Hematopoietic multipotent progenitor cell treated with erythropoietin and hydrocortisone succinate and interleukin-3 and kit ligand, for 8 days (in vitro differentiated cells): ENCODE measurements around the gene ARL8A.

Experiments used
- DNase-seq: peaks from one replicate; pipeline ENCODE4 v3.0.0-alpha.2; 2015

ARL8A gene

DNA sequence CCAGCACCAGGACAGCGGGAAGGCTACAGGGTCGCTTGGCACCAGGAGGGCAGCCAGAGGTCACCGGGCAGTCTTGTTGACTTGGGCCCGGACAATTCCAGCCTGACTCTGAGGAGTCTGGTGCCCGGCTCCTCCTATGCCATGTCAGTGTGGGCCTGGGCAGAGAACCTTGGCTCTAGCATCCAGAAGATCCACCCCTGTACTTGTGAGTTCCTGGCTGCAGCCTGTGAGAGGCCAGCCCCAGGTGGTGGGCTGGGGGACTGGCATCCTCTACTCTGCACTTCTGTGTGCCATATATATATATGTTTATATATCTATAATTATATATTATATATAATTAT lies 27.4 kb upstream of the ARL8A start:
- no peak for DNase-seq

DNA sequence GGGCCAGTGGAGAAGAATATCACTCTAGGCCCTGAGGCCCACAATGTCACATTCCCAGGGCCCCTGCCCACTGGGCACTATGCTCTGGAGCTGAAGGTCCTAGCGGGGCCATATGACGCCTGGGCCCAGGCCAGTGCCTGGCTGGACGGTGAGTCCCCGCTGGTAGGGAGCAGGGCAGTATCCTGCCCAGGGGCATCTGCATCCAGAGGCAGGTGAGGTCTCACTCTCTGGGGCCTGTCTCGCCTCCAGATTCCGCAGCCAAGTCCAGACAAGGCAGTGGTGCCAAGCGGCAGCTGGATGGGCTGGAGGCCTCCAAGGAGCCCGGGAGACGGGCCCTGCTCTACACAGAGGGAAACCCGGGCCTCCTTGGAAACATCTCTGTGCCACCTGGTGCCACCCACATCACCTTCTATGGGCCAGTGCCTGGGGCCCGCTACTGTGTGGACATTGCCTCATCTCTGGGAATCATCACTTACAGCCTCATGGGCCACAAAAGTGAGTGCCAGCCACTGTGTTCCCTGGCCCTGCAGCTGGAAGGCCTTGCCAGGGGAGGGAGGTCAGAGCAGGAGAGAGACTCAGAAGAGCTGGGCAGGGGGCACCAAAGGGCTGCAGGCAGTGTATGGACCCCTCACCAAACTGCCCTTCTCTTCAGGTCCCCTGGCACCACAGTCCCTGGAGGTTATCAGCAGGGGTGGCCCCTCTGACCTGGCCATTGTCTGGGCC lies 26.9 kb upstream of the ARL8A start:
- no peak for DNase-seq

DNA sequence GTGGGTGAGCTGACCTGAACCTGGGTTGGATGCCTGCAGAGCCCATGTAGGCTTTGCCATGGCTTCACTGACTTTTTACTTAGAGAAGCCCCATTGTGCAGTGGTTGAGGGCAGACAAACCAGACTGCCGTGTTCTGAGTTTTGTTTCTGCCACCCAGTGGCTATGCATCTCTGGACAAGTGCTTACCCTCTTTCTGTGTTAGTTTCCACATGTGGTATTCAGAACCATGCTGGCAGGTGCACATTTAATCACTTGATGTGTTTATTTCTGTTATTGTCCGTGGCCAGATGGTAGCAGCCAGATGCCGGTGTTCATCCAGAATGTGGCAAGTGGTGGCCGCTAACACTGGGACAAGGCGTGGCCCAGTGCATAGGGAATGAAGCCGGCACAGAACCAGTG lies 26.2 kb upstream of the ARL8A start:
- DNase-seq = no peak

DNA sequence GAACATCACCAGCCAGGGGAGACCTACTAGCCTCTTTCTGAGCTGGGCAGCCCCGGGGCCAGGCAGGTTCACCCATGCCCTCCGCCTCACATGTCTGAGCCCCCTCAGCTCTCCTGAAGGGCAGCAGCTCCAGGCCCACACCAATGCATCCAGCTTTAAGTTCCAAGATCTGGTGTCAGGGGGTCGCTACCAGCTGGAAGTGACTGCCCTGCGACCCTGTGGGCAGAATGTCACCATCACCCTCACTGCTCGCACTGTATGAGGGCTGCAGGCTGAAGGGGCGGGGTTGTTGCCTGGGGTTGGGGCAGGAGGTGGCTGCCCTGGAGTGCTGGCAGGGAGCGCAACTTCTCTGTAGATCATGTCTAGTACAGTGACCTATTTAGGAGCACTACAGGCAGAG lies 24.3 kb upstream of the ARL8A start:
- no peak for DNase-seq

DNA sequence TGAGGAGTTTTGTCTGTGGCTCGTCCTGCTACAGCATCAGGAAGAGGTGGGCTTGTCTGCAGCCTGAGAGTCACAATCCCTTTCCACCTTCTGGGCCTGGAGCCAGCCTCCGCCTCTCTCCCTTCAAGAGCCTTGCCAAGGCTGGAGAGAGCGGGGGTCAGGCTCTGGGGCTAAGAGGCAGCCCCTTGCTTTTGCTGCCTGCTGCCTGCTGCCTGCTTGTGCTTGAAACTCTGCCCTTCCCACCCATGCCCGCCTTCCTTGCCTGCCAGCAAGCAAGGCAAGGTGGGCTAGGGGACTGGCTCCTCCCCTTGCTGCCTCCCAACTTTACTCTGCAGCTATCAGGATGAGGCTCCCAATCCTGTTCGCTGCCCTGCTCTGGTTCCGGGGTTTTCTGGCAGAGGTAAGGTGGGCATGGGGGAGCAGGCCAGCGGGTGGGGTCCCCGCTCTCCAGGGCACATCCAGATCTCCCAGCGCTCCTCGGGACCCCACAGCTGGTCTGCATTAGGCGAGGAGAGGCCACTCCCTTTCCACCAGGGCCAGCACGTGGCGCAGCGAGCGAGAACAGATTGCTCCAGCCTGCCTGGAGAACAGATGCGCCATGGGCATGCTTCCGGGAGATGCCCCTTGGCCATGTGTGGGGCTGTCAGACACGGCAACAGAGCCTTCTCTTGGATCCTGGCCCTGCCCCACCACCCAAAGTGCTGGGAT lies 23.3 kb upstream of the ARL8A start:
- peak; percentile 27 for DNase-seq

DNA sequence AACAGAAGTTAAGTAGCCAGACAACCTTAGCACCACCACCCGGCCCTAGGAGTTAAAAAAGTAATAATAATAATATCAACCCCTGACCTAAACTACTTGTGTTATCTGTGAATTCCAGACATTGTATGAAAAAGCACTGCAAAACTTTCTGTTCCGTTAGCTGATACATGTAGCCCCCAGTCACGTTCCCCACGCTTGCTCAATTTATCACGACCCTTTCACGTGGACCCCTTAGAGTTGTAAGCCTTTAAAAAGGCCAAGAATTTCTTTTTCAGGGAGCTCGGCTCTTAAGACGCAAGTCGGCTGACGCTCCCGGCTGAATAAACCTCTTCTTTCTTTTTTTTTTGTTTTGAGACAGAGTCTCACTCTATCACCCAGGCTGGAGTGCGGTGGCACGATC lies 22.5 kb upstream of the ARL8A start:
- DNase-seq = peak; percentile 7

DNA sequence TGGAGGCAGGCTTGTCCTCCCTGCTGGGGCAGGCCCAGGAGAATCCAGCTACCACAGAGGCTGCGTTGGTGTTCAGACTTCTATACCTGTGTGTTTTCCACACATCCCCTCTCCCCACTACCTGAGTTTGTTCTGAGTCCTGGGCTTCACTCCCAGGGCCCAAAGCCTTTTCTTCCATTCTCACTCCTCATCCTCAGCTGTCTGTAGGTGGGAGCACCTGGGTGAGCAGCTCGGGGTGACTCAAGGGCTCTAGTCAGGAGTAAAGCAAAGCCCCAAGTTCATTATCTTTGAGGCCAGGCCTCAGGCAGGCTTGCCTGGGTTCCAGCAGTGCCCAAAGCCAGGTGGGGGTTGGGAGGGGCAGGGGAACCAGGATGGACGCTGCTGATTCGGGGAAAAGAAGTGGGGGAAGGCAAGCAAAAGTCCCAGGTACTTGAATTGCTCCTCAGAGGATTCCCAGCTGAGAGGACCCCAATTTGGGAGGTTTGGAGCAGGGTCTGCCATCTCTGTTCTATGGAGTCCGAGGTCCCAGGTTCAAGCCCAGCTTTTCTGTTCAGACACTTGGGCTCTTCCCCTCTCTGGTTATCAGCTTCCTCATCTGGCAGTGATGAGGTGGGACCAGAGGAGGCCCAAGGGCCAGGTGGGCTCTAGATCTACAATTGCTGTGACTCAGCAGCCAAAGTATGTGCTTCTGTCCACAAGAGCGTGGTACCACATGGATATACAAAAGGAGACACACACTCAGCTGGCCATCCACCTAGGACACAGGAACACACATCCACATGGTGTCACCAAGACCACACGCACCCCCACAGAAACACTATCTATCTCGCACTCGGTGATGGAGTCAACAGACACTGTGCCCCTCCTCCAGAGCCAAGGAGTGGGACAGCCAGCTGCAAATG lies 21.7 kb upstream of the ARL8A start:
- peak; percentile 46 for DNase-seq

DNA sequence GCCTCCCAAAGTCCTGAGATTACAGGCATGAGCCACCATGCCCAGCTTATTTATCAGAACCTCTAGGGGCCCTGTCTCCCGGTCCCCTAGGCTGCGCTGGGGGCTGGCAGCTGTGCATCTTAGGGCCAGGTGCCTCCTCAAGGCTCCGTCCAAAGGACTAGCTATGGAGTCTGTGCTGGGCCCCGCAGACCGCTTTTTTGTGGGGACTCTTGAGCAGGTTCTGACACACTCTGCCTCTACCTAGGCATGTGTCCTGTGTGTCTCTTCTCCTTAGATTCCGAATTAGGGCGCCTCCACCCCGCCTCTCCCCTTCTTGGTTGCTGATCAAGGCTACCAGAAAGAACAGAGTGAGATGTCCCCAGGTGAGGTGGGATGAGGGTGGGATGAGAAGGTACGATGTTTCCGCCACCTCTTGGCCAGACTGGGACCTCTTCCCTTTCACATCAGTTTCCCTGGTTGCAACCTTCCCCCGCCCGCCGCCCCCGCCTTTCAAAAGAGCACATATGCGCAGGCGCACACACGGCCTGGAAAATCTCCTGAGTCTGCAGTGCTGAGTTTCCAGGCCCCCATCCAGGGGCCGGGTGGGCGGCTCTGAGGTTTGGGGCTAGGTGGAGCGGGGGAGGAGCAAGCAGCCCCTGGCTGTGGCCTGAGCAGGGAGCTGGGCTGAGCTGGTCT lies 20.9 kb upstream of the ARL8A start:
- DNase-seq = no peak

DNA sequence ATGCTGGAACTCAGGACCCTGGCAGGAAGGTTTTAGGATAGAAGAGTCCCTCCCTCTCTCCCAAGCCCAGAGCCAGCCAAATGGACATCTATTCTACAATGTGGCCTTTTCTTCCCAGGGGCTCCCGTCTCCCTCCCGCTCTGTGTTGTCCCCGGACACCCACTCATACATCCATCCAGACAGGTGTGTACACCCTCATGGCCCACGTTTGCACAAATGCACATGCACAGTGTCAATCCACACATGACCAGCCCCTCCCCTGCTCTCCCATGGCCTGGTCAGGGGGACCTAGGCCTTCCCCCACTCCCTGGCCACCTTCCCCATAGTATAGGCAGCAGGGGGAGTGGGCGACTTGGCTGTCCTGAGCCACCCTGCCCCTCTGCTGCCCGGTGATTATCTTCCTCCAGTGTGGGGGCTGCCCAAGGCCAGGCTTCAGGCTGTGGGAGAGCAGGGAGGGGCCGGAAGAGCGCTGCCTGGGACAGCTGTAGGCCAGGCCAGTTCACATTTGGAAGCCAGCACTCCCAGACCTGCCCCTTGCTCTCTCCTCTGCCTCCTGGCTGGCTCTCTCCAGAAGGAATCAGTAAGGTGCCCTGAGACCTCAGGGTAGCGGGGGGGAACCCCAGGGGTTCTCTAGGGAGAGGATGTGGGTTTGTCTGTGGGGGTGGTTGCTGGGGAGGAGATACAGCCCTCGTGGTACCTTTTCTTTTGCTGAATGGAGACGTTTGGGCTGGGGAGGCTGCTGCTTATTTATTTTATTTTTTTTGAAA lies 19.9 kb upstream of the ARL8A start:
- peak; percentile 23 for DNase-seq

DNA sequence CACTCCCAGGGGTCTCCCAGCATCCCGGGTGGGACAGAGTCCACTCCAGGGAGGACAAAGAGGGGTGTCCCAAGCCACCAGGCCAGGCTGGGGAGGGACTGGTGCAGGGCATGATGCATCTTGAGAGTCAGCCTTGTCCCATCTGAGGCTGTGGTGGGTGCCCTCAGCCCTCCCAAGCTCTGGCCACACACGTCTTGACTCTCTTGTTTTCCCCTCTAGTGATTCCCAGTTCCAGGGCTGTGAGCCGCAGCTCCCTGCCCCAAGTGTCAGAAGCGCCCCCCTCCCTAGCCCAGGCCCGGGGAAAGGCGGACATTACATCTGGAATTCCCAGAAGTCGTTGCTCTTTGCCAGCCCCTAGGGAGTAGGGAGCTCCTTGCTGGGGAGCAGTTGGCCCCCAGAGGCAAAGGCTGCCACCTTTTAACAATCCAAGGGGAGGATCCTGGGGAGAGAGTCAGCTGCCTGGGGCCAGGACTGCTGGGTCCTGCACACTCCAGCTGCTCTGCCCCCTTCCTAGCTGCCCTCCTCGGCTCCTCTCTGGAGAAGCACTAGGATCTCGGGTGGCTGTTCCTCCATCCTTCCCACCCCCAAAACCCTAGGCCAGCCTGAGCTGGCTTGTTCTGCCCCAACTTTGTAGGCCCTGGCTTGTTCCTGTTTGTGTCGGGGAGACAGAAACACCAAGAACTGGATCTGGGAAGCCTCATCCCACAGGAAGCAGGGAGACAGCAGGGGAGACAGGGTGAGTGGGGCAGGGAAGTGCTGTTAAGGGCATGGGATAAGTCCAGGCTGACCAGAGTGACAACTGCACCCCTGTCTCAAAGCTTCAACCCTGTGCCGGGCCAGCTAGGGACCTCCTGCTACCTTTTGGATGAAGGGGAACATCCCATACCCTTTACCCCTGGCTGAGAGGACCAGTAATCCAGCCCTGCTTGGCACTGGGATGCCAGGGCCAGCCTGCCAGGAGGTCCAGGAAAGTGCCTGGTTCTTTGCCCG lies 19.0 kb upstream of the ARL8A start:
- no peak for DNase-seq

DNA sequence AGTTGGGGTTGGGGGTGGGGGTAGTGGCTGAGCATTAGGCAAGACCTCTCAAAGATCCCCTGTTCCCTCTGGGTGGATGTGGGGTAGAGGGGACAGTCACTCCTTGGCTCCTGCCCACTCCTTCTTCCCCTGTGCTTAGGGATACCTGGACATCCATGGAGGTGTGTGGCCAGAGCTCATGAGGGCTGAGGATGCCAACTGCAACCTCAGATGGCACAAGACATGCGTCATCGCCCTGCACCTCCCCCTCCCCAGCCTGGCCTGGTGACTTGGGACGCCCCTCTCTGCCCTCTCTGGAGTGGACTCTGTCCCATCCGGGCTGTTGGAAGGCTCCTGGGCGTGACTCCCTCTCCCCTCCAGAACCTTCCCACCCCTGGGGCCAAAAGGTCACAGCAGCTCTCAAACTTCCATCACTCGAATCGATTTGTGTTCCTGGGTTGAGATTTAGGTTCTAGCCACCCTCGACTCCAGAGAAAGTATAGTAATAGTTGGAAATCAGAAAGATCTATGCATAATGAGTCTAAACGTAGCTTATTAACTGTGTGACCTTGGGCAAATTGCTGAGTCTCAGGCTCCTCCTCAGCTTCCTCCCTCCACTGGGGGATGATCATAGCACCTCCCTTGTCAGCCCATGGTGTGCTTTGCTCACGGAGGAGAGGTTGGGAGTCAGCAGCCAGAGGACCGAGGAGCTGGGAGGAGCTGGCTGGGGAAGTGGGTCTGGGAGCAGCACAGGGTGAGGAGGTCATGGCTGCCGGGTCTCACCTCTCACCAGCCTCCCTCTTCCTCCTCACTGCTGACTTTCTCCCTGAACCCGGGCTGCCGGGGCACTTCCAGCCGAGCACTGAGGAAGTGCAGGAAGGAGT lies 18.1 kb upstream of the ARL8A start:
- DNase-seq = peak; percentile 48

DNA sequence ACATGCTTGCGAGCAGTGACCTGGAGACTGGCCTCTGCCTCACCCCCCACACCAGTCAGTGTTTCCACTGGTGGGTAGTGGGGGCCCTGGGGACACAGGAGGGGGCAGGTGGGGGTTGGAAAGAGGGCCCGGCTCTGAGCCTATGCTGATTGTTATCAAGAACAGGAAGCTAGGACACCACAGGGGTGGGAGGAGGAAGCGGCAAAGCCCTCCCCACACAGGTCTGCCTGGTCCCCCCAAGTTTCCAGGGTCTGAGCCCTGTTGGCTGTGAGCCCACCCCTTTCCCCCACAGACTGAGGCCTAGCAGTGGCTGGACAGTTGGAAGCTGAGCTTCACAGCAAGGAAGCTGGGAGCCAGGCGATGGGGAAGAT lies 17.5 kb upstream of the ARL8A start:
- DNase-seq = peak; percentile 55

DNA sequence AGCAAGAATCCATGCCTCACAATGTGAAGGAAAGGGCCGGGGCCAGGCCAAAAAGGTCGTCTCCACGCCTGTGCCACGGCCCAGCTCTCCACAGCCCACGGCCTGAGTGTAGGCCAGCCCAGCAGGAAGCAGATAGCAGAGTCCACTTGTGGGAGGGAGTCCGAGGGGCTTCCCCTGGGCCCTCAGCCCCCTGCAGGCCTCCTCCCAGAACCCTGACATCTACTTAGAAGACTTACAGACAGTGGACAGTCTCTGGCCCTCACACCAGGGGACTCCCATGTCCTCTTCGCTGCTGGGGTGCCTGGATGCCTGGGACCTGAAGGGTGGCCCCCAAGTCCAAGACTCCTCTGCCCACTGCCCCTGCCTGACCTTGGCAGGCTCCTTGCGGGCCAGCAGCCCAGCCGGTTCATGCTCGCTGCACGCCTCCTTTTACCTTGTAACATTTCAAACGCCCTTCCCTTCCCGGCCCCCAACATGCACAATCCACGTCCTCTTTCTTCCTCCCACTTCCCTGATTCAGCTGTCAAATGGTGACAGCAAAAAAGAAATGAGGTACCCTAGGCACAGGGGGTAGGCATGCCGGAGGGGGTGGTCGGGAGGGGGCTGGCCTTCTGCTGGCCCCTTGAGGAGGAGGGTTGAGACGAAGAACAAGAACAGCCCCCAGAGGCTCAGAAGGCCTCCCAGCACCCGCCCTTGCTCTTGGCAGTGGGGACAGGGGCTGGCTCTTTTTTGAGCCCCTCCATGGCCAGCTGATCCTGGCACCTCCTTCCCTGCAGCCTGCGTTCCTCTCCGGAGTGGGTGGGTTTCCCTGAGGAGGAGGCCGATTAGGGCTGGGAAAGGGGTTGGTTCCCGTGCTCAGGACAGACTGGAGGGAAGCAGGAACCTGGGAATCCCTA lies 16.9 kb upstream of the ARL8A start:
- DNase-seq = peak; percentile 39

DNA sequence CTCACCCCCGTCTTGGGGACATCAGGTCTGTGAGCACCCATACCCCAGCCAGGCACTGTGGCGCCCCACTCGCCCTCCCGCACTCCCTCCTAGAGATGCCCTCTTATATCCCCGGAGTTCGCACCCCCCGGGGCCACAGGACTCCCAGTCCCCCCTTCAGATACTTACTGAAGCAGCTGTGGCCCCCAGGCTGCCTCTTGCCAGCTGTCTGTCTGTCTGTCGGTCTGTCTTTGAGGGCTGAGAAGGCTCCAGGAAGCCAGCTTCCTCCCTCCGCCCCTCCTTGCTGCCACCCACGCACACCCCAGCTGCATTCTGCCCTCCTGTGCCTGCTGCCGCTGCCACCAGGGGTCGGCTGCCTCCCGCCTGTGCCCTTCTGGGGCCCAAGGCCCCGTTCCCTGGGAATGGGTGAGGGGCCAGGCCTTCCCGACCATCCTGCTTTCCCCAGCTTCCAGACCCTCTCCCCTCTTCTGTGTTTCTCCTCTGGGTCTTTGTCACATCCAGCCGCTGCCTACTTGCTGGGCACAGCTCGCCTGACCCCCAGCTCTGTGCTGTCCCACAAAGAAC lies 15.9 kb upstream of the ARL8A start, which contains the start of gene PTPN7:
Gene PTPN7 (minus strand): TSS at position 226 of the 564 bp plus-strand sequence. CDS start 1,200 bp downstream, outside the sequence.
- peak; percentile 89 for DNase-seq

DNA sequence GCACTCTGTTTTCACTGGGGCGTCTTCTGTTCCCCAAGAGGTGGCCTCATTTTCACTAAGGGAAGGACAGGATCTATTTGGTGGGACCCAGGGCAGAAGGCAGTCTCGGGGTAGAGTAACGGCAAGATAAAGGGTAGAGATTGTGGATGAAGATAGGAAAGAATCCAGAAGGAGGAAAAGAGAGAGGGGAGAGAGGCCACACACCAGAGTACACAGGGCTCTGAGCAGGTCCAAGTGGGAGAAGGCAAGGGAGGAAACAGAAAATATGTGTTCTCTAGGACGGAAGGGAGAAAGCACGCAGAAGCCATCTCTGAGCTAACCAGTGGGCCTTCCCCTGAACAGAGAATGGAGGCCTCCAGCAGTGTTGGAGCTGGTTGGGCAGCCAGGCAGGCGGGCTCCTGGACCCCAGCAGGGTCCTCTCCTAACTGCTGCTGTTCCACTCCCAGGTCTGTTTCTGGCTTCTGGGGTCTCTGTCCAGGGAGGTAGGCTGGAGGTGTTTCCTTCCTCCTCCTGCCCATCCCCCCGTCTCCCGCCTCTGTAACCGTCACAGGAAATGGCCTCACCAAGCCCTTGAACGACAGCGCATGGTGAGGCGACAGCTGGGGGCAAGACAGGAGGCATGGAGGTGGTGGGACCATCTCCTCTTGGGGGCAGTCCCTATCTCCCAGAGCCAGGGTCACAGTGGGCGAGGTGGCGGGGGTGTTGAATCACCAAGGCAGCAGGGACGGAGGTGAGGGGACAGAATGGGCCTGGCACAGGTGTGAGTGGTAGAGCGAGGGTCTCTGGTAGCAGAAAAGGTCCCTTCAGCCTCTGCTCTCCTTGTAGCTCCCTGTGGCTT lies 15.2 kb upstream of the ARL8A start:
- DNase-seq = peak; percentile 85

DNA sequence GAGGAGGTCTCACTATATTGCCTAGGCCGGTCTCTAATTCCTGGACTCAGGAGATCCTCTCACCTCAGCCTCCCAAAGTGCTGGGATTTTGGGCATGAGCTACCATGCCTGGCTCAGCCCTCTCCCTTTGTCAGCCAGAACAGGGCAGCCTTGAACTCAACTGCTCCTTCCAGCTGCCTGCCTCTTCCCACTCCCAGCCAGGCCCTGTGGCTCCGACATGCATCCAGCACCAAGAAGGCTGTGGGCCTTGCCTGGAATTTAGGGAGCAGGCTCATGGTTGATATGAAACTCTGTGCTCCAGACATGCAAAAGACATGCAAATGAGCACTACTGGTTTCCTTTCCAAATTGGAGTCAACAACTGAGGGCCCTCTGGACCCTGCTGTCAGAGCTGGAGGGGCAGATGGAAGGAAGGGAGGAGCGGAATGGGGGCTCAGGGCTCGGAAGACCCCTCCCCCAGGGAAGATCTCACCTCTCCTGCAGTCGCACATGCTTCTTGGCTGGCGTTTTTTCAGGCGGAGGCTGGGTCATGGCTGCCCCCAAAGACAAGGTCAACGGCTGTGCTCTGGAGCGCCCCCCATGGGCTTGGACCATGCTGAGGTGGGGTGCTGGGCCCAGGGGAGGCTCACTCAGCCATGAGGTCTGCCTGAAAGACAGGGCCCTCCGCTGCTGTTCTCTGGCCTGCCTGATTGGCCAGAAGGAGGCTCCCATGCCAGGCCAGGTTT lies 14.4 kb upstream of the ARL8A start:
- DNase-seq = peak; percentile 81

DNA sequence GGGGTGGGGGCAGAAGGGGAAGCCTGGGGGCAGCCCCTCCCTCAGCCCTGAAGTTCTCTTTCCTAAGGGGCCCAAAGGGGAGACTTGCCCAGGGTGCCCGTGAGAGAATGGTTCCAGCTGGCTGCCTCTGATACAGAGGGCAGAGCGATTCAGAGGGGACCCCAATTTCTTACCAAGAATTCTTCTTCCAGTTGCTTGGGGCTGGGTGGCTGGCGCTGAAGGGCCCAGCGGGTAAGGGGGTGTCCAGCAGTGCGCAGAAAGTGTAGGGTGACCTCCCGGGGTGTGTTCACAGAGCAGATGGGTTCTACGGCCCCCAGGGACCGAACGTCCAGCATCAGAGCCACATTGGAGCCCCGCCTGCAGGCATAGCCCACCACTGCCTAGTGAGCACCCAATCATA lies 13.4 kb upstream of the ARL8A start:
- DNase-seq = no peak
